NT2/D1 (cell line): ENCODE results near the gene AKR1C4.
"Not testable (repeated sequence)": the region's sequence is repeated elsewhere in the genome, so short reads cannot be mapped to it uniquely, and the experiment has no call there.

Source experiments
- DNase-seq: peaks from one replicate; pipeline ENCODE4 v3.0.0-alpha.2; 2011; ENCODE audit warnings: low read depth, low spot score
- H3K27me3 ChIP-seq: 2 replicates; pipeline ENCODE4 v1.6.0; 2011; ENCODE audit warnings: mild to moderate bottlenecking; ENCODE audit not compliant: insufficient read length, insufficient read depth
- H3K36me3 ChIP-seq: 2 replicates; pipeline ENCODE4 v1.6.1; 2011; ENCODE audit warnings: mild to moderate bottlenecking, low read length, mixed read lengths; ENCODE audit not compliant: insufficient read depth, insufficient read length
- H3K4me1 ChIP-seq: 2 replicates; pipeline ENCODE4 v1.5.1; 2011; ENCODE audit not compliant: insufficient read depth, insufficient read length
- H3K4me3 ChIP-seq: 2 replicates; pipeline ENCODE4 v1.5.1; 2011; ENCODE audit warnings: low read depth; ENCODE audit not compliant: insufficient read length
- H3K9ac ChIP-seq: 2 replicates; pipeline ENCODE4 v1.6.0; 2011; ENCODE audit warnings: low read depth; ENCODE audit not compliant: insufficient read length
- H3K9me3 ChIP-seq: 2 replicates; pipeline ENCODE4 v1.5.1; 2011; ENCODE audit warnings: mild to moderate bottlenecking, low read length; ENCODE audit not compliant: insufficient read depth
- SUZ12 ChIP-seq: IDR thresholded peaks from 2 replicates; pipeline ENCODE4 v1.6.1; 2011; ENCODE audit not compliant: insufficient read length, insufficient read depth; ENCODE audit errors: extremely low read depth
- YY1 ChIP-seq: IDR thresholded peaks from 2 replicates; pipeline ENCODE4 v1.6.1; 2011; ENCODE audit not compliant: insufficient read length, insufficient read depth
- ZNF274 ChIP-seq: IDR thresholded peaks from 2 replicates; pipeline ENCODE4 v1.6.1; 2011; ENCODE audit warnings: mild to moderate bottlenecking, low read depth, low read length

AKR1C4 gene

DNA sequence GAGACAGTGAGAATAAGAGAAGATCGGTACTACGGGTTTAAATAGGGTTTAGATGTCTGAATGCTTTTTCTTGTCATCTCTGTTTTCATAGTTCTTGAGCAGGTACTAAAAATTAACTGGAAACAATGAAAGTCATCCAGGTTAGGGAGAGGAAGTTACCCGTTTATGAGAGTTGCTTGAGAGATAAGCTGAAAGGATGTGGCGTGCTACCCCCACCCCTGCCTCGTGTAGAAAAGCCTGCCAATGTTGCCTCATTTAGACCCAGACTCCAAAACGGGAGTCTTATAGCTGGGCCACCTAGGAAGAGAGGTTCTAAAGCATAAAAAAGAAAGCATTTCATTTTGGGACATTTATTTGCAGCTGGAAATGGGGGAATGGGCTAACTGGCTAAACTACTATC, 10.2 kb downstream of the AKR1C4 start:
- Histone ChIP-seq H3K27me3 (no peaks in the 10 kb centered on the region), H3K9me3 (peaks cover 4% of the 10 kb centered on the region; the same call in 1 of the 2 replicates), H3K4me1 (no peaks in the 10 kb centered on the region), H3K4me3 (no peak overlapping the region), H3K36me3 (no peaks in the 10 kb centered on the region), H3K9ac (no peak overlapping the region)
- TF ChIP-seq ZNF274 (no peak), YY1 (no peak), SUZ12 (no peak)
- DNase-seq, result no peak

GRCh38 chr10:5209776-5210175, 13.1 kb downstream of the AKR1C4 start:
- DNase-seq, H3K4me1 ChIP-seq, H3K4me3 ChIP-seq, H3K9me3 ChIP-seq, H3K27me3 ChIP-seq, H3K9ac ChIP-seq, H3K36me3 ChIP-seq: not testable (repeated sequence)

- not testable (repeated sequence) for H3K27me3 ChIP-seq, H3K9ac ChIP-seq, H3K9me3 ChIP-seq, H3K4me3 ChIP-seq, H3K36me3 ChIP-seq, DNase-seq, H3K4me1 ChIP-seq
These were observed 13.6 kb downstream of the AKR1C4 start for GRCh38 chr10:5210261-5210660.

DNA sequence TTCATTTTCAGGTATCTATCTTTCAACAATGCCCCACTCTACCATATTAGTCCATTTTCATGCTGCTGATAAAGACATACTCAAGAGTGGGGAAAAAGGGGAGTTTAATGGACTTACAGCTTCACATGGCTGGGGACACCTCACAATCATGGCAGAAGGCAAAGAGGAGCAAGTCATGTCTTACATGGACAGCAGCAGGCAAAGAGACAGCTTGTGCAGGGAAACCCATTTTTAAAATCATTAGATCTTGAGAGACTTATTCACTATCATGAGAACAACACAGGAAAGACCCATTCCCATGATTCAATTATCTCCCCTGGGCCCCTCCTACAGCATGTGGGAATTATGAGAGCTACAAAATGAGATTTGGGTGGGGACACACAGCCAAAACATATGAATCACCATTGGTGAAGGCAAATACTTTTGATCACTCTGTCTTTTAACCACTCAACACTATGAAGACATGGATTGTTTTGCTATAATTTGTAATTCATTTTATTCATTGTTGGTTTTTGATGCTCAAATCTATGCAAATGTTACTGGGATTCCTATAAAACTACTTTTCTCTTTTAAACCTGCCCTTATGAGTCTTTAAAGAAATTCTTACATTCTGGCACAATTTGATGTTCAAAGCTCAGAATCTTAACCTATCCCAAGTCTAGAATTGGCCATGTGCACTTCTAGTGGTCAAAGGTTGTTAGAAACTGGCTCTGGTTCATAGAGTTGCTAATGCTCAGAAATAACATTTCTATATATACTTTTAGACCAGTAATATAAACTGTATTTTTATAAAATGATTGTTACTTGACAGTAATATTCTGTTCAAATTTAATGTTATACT, 15.3 kb downstream of the AKR1C4 start:
- Histone ChIP-seq H3K9me3 (peaks cover 4% of the 10 kb centered on the region; the same call in 1 of the 2 replicates), H3K4me1 (no peaks in the 10 kb centered on the region), H3K4me3 (no peak overlapping the region), H3K9ac (no peak overlapping the region), H3K36me3 (no peaks in the 10 kb centered on the region), H3K27me3 (no peaks in the 10 kb centered on the region)
- no peak for DNase-seq
- TF ChIP-seq SUZ12, result no peak
- no peak for TF ChIP-seq ZNF274
- TF ChIP-seq YY1, result no peak

GRCh38 chr10:5216801-5217200, 20.2 kb downstream of the AKR1C4 start:
- TF ChIP-seq YY1 (no peak), SUZ12 (no peak), ZNF274 (no peak)
- H3K4me1 ChIP-seq, result no peaks in the 10 kb centered on the region
- H3K27me3 ChIP-seq, result no peaks in the 10 kb centered on the region
- no peaks in the 10 kb centered on the region for H3K36me3 ChIP-seq
- H3K9ac ChIP-seq, result no peak overlapping the region
- no peak overlapping the region for H3K4me3 ChIP-seq
- no peaks in the 10 kb centered on the region for H3K9me3 ChIP-seq
- no peak for DNase-seq

- Histone ChIP-seq H3K9me3 (no peaks in the 10 kb centered on the region), H3K4me1 (no peaks in the 10 kb centered on the region), H3K36me3 (no peaks in the 10 kb centered on the region), H3K9ac (no peak overlapping the region), H3K27me3 (no peaks in the 10 kb centered on the region), H3K4me3 (no peak overlapping the region)
- DNase-seq, result no peak
- no peak for TF ChIP-seq ZNF274
- TF ChIP-seq YY1, result no peak
- no peak for TF ChIP-seq SUZ12
These were observed 22.6 kb downstream of the AKR1C4 start for GRCh38 chr10:5219262-5219661.

- not testable (repeated sequence) for H3K27me3 ChIP-seq, H3K4me1 ChIP-seq, H3K4me3 ChIP-seq, DNase-seq, H3K36me3 ChIP-seq, H3K9ac ChIP-seq, H3K9me3 ChIP-seq
These were observed 26.3 kb downstream of the AKR1C4 start for GRCh38 chr10:5222942-5223341.

GRCh38 chr10:5229019-5229418, 32.4 kb downstream of the AKR1C4 start:
- Histone ChIP-seq H3K9me3 (no peaks in the 10 kb centered on the region), H3K36me3 (no peaks in the 10 kb centered on the region), H3K9ac (no peak overlapping the region), H3K4me3 (no peak overlapping the region), H3K27me3 (no peaks in the 10 kb centered on the region), H3K4me1 (no peaks in the 10 kb centered on the region)
- DNase-seq, result no peak
- TF ChIP-seq YY1, result no peak
- TF ChIP-seq SUZ12, result no peak
- TF ChIP-seq ZNF274, result no peak
